ENCODE data around the gene LRMDA.

The LRMDA gene

GRCh38 chr10:76401006-76401405, 969.6 kb downstream of the LRMDA start:
- DNase-seq (ENCODE audit: low read depth): no peak

- no peak for DNase-seq (ENCODE audit: low read depth)
Measured at GRCh38 chr10:76403912-76404311, 972.5 kb downstream of the LRMDA start.

- DNase-seq (ENCODE audit: low read depth): no peak
Measured at GRCh38 chr10:76404531-76404930, 973.1 kb downstream of the LRMDA start.

- no peak for DNase-seq (ENCODE audit: low read depth)
Measured at GRCh38 chr10:76405922-76406321, 974.5 kb downstream of the LRMDA start.

GRCh38 chr10:76408646-76409045, 977.2 kb downstream of the LRMDA start:
- DNase-seq (ENCODE audit: low read depth): no peak

GRCh38 chr10:76411729-76412435, 980.5 kb downstream of the LRMDA start:
- DNase-seq (ENCODE audit: low read depth): no peak

- DNase-seq (ENCODE audit: low read depth): no peak
Measured at GRCh38 chr10:76415554-76415953, 984.1 kb downstream of the LRMDA start.

GRCh38 chr10:76416642-76417041, 985.2 kb downstream of the LRMDA start:
- no peak for DNase-seq (ENCODE audit: low read depth)

GRCh38 chr10:76420725-76421124, 989.3 kb downstream of the LRMDA start:
- DNase-seq (ENCODE audit: low read depth): no peak

- DNase-seq (ENCODE audit: low read depth): no peak
Measured at GRCh38 chr10:76422769-76423168, 991.3 kb downstream of the LRMDA start.

- DNase-seq (ENCODE audit: low read depth): no peak
Measured at GRCh38 chr10:76428551-76429367, 997.3 kb downstream of the LRMDA start.

GRCh38 chr10:76429368-76430060, 998.1 kb downstream of the LRMDA start:
- no peak for DNase-seq (ENCODE audit: low read depth)

GRCh38 chr10:76430061-76430645, 998.7 kb downstream of the LRMDA start:
- no peak for DNase-seq (ENCODE audit: low read depth)

GRCh38 chr10:76432016-76433012, 1000.9 kb downstream of the LRMDA start:
- DNase-seq (ENCODE audit: low read depth): no peak

GRCh38 chr10:76433161-76434005, 1002.0 kb downstream of the LRMDA start:
- no peak for DNase-seq (ENCODE audit: low read depth)

GRCh38 chr10:76435157-76435556, 1003.7 kb downstream of the LRMDA start:
- DNase-seq (ENCODE audit: low read depth): no peak

- no peak for DNase-seq (ENCODE audit: low read depth)
Measured at GRCh38 chr10:76436401-76436811, 1005.0 kb downstream of the LRMDA start.

GRCh38 chr10:76436981-76437380, 1005.6 kb downstream of the LRMDA start:
- DNase-seq (ENCODE audit: low read depth): no peak

GRCh38 chr10:76440426-76440825, 1009.0 kb downstream of the LRMDA start:
- no peak for DNase-seq (ENCODE audit: low read depth)

GRCh38 chr10:76442113-76442512, 1010.7 kb downstream of the LRMDA start:
- no peak for DNase-seq (ENCODE audit: low read depth)

All from stimulated activated CD8-positive, alpha-beta memory T cell treated with anti-CD3 and anti-CD28 coated beads, Interleukin-15, amount 100 ng/mL, for 1 hour (primary cell).